Non-pigmented ciliary epithelial cell (primary cell): ENCODE data around the gene CST7.

Experiments used
- DNase-seq: peaks from one replicate; pipeline ENCODE4 v3.0.0-alpha.2; 2010; ENCODE audit warnings: low read depth

CST7 gene

DNA sequence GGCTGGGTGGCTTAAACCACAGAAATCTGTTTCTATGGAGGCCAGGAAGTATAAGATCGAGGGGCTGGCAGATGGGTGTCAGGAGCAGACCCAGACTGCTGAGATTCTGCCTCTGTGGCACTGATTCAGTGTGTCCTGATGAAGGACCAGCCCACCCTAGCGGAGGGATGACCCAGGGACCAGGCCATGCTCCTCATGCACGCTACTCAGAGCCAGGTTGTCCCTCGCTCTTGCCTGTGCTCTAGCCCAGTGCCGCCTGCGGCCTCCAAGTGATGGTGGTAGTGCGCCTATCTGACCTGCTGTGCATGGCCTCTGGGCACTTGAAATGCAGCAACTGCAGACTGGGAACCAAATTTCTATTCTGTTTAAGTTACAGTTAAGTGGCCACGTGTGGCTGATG lies 56.6 kb downstream of the CST7 start:
- no peak for DNase-seq

DNA sequence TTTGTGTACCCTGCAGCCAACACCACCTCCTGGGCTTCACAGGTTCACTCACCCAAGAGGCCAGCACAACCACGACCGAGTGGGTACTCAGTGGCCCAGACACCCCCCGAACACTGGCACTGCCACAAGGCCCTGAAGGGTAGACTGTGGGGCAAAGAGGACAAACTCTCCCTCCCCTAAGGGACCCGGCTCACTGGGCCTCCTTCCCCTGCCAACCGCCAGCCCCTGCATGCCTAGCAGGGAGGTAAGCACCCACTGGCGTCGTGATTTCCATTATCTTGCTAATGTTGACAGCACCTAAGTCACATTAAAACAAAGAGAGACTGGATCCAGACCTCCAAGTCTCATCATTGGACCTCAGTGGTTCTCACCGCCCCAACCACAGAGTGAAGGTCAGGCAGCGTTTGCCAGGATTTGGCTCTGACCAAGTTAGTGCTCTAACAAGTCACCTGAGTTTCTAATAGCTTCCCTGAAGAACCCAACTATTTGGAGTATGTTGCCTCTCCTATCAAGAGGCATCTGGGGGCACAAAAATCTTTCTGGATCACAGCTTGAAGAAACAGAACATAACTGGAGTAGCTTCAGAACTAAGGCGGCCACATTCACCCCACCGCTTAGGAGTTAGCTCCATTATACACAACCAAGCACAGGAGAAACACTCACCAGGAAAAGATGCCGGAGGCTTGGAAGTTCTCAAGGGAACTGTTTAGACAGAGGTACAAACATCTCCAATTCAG lies 57.5 kb downstream of the CST7 start:
- DNase-seq: no peak

DNA sequence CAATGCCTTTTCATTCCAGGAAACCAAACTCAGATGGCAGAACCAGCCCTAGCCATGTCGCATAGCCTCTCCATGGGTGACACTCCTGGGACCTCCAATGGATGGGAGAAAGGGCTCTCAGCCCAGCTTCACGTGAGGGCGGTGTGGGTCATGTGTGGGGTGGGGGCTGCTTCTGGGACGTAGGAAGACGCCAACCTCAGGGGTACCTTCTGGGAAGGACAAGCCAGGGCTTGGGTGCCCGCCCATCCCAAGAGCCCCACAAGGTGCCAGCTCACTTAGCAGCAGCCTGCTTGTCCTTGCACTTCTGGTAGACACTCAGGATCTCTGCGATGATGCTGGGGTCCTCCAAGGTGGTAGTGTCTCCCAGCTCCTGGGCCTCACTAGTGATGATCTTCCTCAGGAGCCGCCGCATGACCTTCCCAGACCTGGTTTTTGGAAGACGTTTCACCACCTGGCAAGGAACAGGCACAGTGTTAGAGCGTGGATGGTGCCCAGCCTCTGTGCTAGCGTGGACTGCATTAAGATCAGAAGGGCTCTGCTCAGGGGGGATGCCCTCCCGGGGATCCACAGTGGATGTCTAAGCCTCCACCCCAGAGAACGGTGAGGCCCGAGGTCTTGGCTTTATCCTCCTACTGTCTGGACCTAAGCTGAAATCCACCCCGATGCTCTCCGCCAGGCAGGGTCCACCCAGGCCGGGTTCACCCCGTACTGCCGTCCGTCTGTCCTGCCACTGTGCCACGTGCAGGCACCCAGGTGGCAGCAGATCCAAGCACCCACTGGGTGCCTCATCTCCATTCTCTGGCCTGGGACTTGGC lies 58.6 kb downstream of the CST7 start:
- no peak for DNase-seq

DNA sequence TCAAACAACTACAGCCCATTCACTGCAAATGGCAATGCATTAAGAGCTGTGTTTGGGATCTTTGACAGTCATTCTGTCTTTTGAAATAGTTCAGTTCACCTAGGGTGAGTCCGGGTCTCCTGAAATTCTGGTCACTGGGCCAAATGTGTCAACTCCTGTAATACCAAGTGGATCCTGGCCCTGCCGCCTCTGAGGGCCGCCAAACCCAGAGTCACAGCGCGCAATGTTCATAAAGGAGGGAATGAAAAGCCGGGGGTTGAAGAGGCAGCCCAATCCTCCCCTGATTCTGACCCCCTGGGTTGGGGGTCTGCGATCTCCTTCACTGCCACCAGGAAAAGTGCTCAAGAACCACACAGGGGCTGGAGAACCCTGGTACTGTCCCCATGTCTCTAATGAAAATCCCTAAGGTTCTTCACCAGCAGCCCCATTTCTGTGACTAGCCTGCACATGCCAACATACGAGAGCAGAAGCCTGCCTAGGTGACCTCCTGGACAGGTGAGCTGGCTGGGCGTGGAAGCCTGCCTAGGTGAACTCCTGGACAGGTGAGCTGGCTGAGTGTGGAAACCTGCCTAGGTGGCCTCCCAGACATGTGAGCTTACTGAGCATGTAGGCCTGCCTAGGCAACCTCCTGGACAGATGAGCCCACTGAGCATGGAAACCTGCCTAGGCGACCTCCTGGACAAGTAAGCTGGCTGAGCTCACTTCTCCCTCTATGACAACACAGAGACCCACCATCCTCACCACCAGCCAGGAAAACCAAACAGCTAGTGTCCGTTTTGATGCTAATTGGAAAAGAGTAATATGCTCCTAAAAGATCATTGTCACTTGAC lies 59.5 kb downstream of the CST7 start:
- DNase-seq: no peak
